Stomach smooth muscle (tissue), 2 donors: ENCODE results near the gene COL5A1.
A peak's percentile ranks its signal among the peaks of the same experiment; 100 is the strongest.

ENCODE experiments used
- H3K27ac ChIP-seq: one replicate; pipeline ENCODE4 v1.7.0; 2013; ENCODE audit warnings: mild to moderate bottlenecking, low read length, inconsistent platforms
- H3K27me3 ChIP-seq, 2 donors: one replicate each; pipeline ENCODE4 v1.7.0; 2013; ENCODE audit warnings: low read length in 2 of 2; ENCODE audit not compliant: insufficient read depth in 2 of 2, control insufficient read depth in 1 of 2
- H3K36me3 ChIP-seq, 2 donors: one replicate each; pipeline ENCODE4 v1.7.0; 2013; ENCODE audit warnings: low read length in 2 of 2; ENCODE audit not compliant: control insufficient read depth in 2 of 2, insufficient read depth in 2 of 2
- H3K4me1 ChIP-seq: one replicate; pipeline ENCODE4 v1.7.0; 2013; ENCODE audit warnings: low read length; ENCODE audit not compliant: control insufficient read depth, insufficient read depth
- H3K4me3 ChIP-seq, 2 donors: one replicate each; pipeline ENCODE4 v1.7.0; 2013; ENCODE audit warnings: low read length in 2 of 2
- H3K9ac ChIP-seq, 2 donors: one replicate each; pipeline ENCODE4 v1.7.0; 2013; ENCODE audit warnings: low read length in 2 of 2, mild to moderate bottlenecking in 1 of 2
- H3K9me3 ChIP-seq, 2 donors: one replicate each; pipeline ENCODE4 v1.7.0; 2013; ENCODE audit warnings: low read length in 2 of 2; ENCODE audit not compliant: control insufficient read depth in 2 of 2
- donor health status: healthy.
- donor health status: Pancreatic carcinoma.

The COL5A1 gene

DNA sequence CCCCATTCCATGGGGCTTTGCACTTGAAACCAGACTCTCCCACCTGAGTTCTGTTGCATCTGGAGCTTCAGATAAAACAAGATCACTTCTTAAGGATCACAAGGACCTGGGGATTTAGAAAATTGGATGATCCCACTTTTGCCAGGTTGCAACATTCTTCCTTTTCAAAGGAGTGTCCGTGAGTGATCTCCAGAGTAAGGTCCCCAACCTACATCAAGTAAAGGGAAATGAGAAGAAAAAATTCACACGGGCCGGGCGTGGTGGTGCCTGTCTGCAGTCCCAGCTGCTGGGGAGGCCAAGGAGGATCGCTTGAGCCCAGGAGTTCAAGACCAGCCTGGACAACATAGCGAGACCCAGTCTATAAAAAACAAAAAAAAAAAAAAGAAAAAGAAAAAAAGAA is 41.2 kb upstream of the COL5A1 start:
- H3K27me3 ChIP-seq: no peaks in the 10 kb centered on the region
- H3K4me3 ChIP-seq: no peak overlapping the region

DNA sequence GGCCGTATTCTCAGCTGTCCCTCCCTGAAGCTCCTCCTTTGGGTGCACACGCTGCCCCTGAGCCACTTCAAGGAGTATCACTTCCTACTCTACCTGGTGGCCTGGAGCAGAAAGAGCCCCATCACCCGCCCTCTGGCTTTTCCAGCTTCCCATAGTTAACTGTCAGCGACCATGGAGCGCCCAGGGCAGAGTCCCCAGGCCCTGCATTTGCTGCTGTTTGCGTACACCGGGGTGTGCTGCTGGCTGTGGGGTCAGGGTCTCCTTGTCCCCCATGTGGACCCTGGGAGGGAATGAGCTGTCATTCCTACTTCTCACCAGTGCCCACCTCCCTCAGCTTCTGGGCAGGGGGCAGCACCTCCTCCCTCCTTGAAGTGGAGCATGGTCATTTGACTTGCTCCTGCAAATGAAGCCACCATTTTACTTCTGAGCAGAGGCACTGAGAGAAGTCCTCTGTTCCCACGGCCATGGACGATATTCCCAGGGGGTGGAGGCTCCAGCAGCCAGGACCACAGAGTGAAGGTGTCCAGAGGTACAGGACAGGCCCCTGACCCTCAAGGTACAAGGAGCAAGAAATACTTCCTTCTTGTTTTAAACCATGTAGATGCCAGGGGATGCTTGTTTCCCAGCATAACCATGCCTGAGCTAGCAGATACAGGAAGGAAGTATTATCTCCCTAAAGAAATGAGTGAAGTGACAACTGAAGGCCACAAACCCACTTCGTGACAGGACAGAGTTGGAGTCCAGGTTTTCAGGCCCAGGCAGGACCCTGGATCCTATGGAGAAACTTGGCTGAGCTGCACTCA is 40.6 kb upstream of the COL5A1 start:
- no peak overlapping the region for H3K27ac ChIP-seq
- no peaks in the 10 kb centered on the region for H3K36me3 ChIP-seq
- H3K27me3 ChIP-seq: no peaks in the 10 kb centered on the region
- H3K9ac ChIP-seq: no peak overlapping the region
- peaks cover 7% of the 10 kb centered on the region for H3K4me1 ChIP-seq
- H3K4me3 ChIP-seq: no peak overlapping the region
- H3K9me3 ChIP-seq: no peaks in the 10 kb centered on the region

More for the DNA sequence above, 41.2 kb upstream of the COL5A1 start:
- no peak overlapping the region for H3K27ac ChIP-seq
- no peaks in the 10 kb centered on the region for H3K36me3 ChIP-seq
- H3K9me3 ChIP-seq: no peaks in the 10 kb centered on the region
- H3K9ac ChIP-seq: no peak overlapping the region
- peaks cover 1% of the 10 kb centered on the region for H3K4me1 ChIP-seq

DNA sequence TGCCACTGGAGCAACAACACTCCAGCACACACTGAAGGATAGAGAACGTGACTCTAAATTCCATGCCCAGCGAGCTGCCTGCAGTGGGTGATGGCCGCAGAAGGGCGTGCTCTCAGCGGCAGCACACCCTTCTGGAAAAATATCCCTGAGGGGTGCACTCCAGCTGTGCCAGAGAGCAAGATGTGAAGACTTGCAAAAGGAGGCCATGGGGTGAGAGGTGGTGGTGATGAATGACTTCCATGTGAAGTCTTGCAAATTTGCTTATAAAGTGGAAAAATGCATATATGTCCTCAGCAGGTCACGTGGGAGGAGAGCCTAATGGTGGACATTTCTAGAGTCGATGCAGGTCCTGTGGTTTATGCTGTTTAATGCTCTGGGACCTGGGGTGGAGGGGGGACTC is 39.8 kb upstream of the COL5A1 start:
- Histone ChIP-seq H3K4me3 (no peak overlapping the region), H3K9ac (no peak overlapping the region), H3K27me3 (no peaks in the 10 kb centered on the region), H3K27ac (no peak overlapping the region), H3K36me3 (no peaks in the 10 kb centered on the region), H3K4me1 (peaks cover 11% of the 10 kb centered on the region), H3K9me3 (no peaks in the 10 kb centered on the region)

DNA sequence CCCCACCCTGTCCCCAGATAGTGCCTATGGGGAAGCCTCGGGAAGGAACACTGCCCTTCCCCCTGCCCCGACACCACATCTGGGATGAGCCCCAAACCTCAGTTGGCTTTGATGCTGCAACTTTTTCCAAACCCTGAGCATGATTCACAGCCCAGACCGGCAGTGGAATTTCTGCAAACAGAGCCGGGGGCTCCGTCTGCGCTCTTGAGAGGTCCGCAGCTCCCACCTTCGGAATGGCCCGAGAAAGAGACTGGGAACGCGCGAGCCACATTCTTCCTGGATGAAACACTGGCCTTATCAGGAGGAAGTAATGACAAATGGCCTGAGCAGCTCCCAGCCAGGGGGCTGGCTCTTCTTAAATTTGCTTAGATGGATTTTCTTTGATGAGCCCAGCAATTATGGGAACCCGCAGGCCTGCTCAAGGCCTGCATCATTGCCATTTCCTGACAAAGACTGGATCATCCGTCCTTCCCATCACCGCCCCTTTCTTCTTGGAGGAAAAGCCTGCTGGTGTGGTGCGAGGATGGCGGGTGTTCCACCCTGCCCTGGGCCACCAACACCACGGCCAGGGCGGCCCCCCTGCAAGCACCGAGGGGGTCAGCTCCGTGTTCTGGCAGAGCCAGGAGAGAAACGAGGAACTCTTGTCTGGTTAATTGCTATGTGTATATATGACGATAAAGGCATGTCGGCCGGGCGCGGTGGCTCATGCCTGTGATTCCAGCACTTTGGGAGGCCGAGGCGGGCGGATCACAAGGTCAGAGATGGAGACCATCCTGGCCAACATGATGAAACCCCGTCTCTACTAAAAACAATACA is 38.8 kb upstream of the COL5A1 start:
- H3K4me3 ChIP-seq: no peak overlapping the region
- no peak overlapping the region for H3K9ac ChIP-seq
- no peaks in the 10 kb centered on the region for H3K27me3 ChIP-seq
- no peak overlapping the region for H3K27ac ChIP-seq
- H3K9me3 ChIP-seq: no peaks in the 10 kb centered on the region
- H3K4me1 ChIP-seq: peaks cover 11% of the 10 kb centered on the region
- H3K36me3 ChIP-seq: no peaks in the 10 kb centered on the region

DNA sequence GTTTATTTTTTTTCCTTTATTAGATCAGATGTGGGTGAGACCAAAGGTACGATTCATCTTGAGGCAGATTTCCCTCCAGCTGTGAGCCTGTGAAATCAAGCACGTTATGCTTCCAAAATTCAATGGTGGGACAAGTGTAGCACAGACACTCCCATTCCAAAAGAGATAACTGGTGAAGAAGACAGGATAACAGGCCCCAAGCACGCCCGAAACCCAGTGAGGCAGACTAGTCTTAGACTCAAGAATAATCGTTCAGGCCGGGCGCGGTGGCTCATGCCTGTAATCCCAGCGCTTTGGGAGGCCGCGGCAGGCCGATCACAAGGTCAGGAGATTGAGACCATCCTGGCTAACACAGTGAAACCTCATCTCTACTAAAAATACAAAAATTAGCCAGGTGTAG is 36.8 kb upstream of the COL5A1 start:
- H3K27me3 ChIP-seq: no peaks in the 10 kb centered on the region
- H3K27ac ChIP-seq: no peak overlapping the region
- H3K4me1 ChIP-seq: peaks cover 11% of the 10 kb centered on the region
- no peaks in the 10 kb centered on the region for H3K36me3 ChIP-seq
- no peak overlapping the region for H3K9ac ChIP-seq
- H3K4me3 ChIP-seq: no peak overlapping the region
- H3K9me3 ChIP-seq: no peaks in the 10 kb centered on the region

DNA sequence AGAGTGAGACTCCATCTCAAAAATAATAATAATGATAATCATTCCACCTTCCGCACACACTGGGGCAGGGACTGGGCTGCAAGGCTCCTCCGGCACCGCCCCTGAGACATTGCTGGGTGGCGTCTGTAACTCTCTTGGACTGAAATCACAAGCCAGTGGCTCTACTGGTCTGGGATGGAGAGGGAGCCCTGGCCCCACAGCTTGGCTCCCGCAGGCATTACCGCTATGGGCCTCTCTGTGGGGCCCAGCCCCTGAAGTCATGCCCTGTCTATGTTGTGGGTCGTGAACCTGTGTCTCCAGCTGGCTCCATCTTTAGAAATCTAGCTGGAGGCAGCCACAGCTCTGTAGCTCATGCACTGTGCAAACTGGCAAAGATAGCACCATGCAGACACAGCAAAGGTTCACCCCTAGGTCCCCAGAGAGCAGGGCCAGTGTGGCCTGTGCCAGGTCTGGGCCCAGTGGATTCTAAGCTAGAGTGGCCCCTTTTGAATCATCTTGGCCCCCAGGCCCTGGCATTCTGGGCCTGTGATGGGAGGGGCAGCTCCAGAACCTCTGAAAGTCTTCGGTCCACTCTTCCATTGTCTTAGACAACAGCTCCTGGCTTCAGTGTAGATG is 36.1 kb upstream of the COL5A1 start:
- Histone ChIP-seq H3K36me3 (no peaks in the 10 kb centered on the region), H3K9ac (no peak overlapping the region), H3K4me1 (peaks cover 11% of the 10 kb centered on the region), H3K27me3 (no peaks in the 10 kb centered on the region), H3K4me3 (no peak overlapping the region), H3K9me3 (no peaks in the 10 kb centered on the region), H3K27ac (no peak overlapping the region)

DNA sequence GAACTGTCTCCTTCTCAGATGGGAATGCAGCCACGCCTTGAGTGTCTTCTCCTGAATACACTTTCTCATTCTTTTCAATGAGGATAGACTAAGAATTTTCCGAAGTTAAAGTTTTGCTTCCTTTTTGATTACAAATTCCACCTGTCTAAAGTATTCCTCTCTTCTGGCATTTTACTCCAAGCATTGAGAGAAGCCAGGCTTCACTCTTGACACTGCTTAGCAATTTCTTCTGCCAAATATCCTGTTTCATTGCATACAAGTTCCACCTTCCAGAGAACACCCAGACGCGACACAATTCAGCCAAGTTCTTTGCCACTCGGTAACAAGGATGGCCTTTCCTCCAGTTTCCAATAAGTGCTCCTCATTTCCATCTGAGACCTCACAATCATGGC is 35.6 kb upstream of the COL5A1 start:
- Histone ChIP-seq H3K9ac (no peak overlapping the region), H3K9me3 (no peaks in the 10 kb centered on the region), H3K4me1 (peaks cover 11% of the 10 kb centered on the region), H3K4me3 (peak overlapping the region in 1 of 2 donors; percentile 26), H3K27ac (no peak overlapping the region), H3K36me3 (no peaks in the 10 kb centered on the region), H3K27me3 (no peaks in the 10 kb centered on the region)

DNA sequence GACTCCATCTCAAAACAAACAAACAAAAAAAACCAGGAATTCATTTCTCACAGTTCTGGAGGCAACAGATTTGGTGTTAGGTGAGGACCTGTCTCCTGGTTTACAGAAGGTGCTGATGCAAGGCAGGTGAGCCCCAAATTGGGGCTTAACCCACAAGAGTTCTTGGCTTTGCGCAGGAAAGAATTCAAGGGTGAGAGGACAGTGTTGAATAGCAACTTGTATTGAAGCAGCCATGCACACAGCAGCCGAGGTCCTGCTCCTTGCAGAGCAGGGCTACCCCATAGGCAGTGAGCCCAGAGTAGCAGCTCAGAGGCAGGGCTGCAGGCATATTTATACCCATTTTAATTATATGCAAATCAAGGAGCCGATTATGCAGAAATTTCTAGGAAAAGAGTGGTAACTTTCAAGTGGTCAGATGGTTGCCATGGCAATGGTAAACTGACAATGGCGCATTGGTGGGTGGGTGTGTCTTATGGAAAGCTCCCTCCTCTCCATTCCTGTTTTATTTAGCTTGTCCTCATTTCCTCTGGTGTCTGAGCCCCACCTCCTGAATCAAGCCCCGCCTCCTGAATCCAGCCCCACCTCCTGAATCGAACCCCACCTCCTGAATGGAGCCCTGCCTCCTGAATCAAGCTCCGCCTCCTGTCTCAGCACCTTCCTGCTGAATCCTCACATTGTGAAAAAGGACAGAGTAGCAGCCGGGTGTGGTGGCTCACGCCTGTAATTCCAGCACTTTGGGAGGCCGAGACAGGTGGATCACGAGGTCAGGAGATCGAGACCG is 34.5 kb upstream of the COL5A1 start:
- Histone ChIP-seq H3K27me3 (no peaks in the 10 kb centered on the region), H3K9ac (no peak overlapping the region), H3K4me1 (peaks cover 11% of the 10 kb centered on the region), H3K4me3 (no peak overlapping the region), H3K9me3 (no peaks in the 10 kb centered on the region), H3K36me3 (no peaks in the 10 kb centered on the region), H3K27ac (no peak overlapping the region)

DNA sequence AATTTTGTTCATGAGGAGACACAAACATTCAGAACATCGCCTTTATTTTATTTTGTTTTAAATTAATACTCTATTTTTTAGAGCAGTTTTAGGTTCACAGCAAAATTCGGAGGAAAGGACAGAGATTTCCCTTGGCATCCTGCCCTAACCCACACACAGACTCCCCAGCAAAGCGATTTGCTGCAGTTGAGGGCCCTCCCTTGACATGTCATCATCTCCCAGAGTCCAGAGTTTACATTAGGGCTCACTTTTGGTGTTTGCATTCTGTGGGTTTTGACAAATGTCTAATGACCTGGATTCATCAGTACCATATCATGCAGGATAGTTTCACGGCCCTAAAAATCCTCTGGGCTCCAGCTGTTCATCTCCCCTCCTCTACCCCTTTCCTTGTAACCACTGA is 33.6 kb upstream of the COL5A1 start:
- no peaks in the 10 kb centered on the region for H3K27me3 ChIP-seq
- no peaks in the 10 kb centered on the region for H3K36me3 ChIP-seq
- no peaks in the 10 kb centered on the region for H3K9me3 ChIP-seq
- no peak overlapping the region for H3K27ac ChIP-seq
- no peak overlapping the region for H3K4me3 ChIP-seq
- H3K9ac ChIP-seq: no peak overlapping the region
- H3K4me1 ChIP-seq: peaks cover 11% of the 10 kb centered on the region

DNA sequence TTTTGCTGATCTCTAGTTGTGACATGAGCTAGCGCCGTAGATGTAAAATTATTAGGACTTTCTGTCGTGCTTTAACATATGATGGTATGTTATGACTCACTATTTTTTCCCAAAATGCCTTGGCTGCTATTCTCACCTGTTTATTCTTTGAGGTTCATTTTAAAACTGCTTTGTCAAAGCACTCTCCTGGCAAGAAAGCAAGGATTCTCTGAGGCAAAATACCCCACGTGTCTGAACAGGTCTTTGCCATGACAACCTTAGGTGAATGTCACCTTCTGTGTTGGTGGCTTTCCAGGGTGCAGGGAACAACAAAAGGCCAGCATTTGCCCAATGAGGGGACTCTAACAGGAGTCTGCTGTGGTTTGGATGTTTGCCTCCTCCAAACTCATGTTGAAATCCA is 30.6 kb upstream of the COL5A1 start:
- H3K9me3 ChIP-seq: no peaks in the 10 kb centered on the region

More for the DNA sequence above, 30.6 kb upstream of the COL5A1 start:
- Histone ChIP-seq H3K27me3 (no peaks in the 10 kb centered on the region), H3K9ac (no peak overlapping the region), H3K27ac (no peak overlapping the region), H3K4me3 (no peak overlapping the region), H3K4me1 (peaks cover 5% of the 10 kb centered on the region), H3K36me3 (no peaks in the 10 kb centered on the region)
